Measurements from ENCODE around the gene PTPRR.

PTPRR gene

DNA sequence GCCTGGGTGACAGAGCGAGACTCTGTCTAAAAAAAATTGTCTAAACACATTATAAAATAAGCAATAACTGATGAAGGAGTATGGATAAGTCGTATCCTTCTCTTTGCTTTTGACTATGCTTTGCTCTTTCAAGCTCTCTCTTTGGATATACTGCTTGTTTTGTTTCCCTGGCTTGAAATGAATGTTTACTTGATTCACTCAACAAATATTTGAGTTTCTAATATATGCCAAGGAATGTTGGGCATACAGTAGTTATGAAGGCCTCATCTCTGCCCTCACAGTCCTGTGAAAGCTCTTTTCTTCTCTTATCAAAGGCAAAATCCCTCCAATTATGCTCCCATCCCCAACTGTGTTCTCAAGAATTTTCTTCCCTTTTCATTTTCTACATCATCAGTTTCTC is 123.5 kb downstream of the PTPRR start:
- Mint-ChIP-seq H3K27me3 (no peaks in the 10 kb centered on the region), H3K4me3 (no peak overlapping the region), H3K9me3 (peaks cover 5% of the 10 kb centered on the region), H3K36me3 (ENCODE audit: insufficient read depth) (no peaks in the 10 kb centered on the region), H3K27ac (ENCODE audit: low read depth) (no peak overlapping the region), H3K4me1 (no peaks in the 10 kb centered on the region)
- ATAC-seq (replicated peaks; ENCODE audit: extremely low read depth, poor library complexity, severe bottlenecking) (no peak), DNase-seq (ENCODE audit: low spot score in 2 of 2) (no peak)

DNA sequence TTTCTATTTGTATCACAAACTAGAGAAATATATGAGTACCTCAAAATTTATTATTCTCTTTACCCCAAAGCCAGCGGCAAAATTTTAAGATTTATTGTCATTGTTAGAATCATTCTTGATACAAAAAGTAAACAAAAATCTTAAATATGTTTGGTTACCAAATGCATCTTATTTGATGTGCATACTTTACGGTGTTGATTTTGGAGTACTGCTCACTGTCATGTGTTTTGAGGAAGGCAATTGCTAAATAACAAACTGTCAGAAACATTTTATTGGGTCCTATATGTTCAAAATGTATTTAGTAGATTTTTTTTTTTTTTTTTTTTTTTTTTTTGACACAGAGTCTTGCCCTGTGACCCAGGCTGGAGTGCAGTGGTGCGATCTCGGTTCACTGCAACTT is 124.9 kb downstream of the PTPRR start:
- Mint-ChIP-seq H3K27ac (ENCODE audit: low read depth) (no peak overlapping the region), H3K36me3 (ENCODE audit: insufficient read depth) (no peaks in the 10 kb centered on the region)
- no peak for DNase-seq (ENCODE audit: low spot score in 2 of 2)

DNA sequence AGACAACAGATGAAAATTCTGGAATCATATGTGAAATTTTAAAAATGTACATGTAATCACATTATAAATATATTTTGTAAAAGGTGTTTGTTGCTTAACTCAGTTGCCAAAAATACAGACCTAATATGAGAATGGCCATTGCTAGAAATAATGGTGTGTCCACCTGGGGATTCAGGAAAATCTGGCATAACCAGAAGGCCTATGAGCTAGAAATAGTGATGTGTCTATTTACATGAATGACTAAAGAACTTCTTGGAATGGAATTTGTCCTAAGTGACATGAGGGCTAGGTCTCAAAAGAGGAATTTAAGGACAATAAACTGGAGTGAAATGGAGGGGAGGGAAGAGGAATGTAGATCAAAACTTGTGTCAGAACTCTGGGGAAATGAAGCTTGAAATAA is 126.4 kb downstream of the PTPRR start:
- no peak overlapping the region for H3K27ac Mint-ChIP-seq (ENCODE audit: low read depth)

More for the DNA sequence above, 124.9 kb downstream of the PTPRR start:
- H3K4me3 Mint-ChIP-seq: no peak overlapping the region
- no peak for ATAC-seq (replicated peaks; ENCODE audit: extremely low read depth, poor library complexity, severe bottlenecking)
- H3K9me3 Mint-ChIP-seq: no peaks in the 10 kb centered on the region
- H3K4me1 Mint-ChIP-seq: no peaks in the 10 kb centered on the region
- H3K27me3 Mint-ChIP-seq: no peaks in the 10 kb centered on the region

DNA sequence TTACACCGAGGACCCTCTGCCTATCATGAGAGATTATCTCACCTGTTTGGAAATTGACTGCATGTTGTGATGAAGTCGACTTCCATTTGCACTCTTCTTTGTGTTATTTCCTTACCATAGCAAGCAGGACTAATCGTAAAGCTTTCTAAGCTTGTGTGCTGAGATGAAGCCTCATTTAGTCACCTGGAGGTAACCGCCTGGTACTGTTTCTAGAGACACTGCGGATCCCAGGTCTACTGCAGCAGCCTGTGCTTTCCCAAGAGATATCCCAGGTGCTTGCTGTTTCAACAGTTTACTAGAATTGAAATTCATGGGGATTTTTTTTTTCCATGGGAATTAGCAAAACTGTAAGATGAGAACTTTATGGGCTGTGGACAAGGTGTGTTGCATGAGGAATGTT is 131.8 kb downstream of the PTPRR start:
- Mint-ChIP-seq H3K4me3 (no peak overlapping the region), H3K36me3 (ENCODE audit: insufficient read depth) (no peaks in the 10 kb centered on the region)

More for the DNA sequence above, 126.4 kb downstream of the PTPRR start:
- no peaks in the 10 kb centered on the region for H3K27me3 Mint-ChIP-seq
- no peak overlapping the region for H3K4me3 Mint-ChIP-seq
- DNase-seq (ENCODE audit: low spot score in 2 of 2) (no peak), ATAC-seq (replicated peaks; ENCODE audit: extremely low read depth, poor library complexity, severe bottlenecking) (no peak)
- H3K36me3 Mint-ChIP-seq (ENCODE audit: insufficient read depth): no peaks in the 10 kb centered on the region
- H3K4me1 Mint-ChIP-seq: no peaks in the 10 kb centered on the region
- H3K9me3 Mint-ChIP-seq: no peaks in the 10 kb centered on the region

DNA sequence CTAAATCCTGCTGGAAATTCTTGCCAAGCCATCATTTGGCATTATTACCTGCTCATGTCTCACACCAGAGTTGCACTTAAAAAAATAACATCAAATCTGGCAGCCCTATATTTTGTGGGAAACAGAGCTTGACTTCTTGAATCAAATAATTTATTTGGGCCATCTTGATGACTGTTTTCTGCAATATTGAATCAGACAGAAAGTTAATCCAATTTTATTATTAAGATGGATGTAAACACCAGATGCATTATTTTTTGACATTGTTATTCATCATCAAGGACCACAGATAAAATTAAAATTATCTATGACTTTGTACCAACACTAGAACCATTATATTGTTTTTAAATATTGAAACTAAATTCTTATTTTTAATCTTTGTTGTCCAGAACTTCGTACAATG is 132.9 kb downstream of the PTPRR start:
- H3K4me1 Mint-ChIP-seq: no peaks in the 10 kb centered on the region
- H3K27ac Mint-ChIP-seq (ENCODE audit: low read depth): no peak overlapping the region
- no peak overlapping the region for H3K4me3 Mint-ChIP-seq
- no peaks in the 10 kb centered on the region for H3K36me3 Mint-ChIP-seq (ENCODE audit: insufficient read depth)
- DNase-seq (ENCODE audit: low spot score in 2 of 2) (no peak), ATAC-seq (replicated peaks; ENCODE audit: extremely low read depth, poor library complexity, severe bottlenecking) (no peak)
- no peaks in the 10 kb centered on the region for H3K27me3 Mint-ChIP-seq
- H3K9me3 Mint-ChIP-seq: no peaks in the 10 kb centered on the region

More for the DNA sequence above, 131.8 kb downstream of the PTPRR start:
- no peaks in the 10 kb centered on the region for H3K4me1 Mint-ChIP-seq
- no peaks in the 10 kb centered on the region for H3K27me3 Mint-ChIP-seq
- H3K27ac Mint-ChIP-seq (ENCODE audit: low read depth): no peak overlapping the region
- ATAC-seq (replicated peaks; ENCODE audit: extremely low read depth, poor library complexity, severe bottlenecking) (no peak), DNase-seq (ENCODE audit: low spot score in 2 of 2) (no peak)
- H3K9me3 Mint-ChIP-seq: no peaks in the 10 kb centered on the region

DNA sequence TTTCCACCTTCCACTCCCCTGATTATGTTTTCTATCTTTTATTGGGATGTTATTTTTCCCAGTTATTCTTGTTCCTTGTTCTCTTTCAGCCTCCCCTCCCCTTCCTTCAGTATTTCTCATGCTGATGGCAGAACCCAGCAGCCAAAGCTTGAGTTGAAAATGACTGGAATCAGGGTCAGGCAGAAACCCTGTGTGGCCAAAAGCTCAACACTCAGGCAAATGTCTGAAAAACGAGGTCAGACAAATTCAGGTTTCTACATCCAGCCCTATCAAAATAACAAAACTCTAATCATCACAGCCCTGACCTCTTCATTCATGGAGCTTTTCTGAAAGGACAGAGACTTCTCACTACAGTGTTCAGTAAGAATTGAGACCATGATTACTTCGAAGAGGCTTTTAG is 134.6 kb downstream of the PTPRR start:
- H3K27me3 Mint-ChIP-seq: no peaks in the 10 kb centered on the region
- H3K4me3 Mint-ChIP-seq: no peak overlapping the region
- DNase-seq (ENCODE audit: low spot score in 2 of 2): no peak
- no peak overlapping the region for H3K27ac Mint-ChIP-seq (ENCODE audit: low read depth)
- no peaks in the 10 kb centered on the region for H3K36me3 Mint-ChIP-seq (ENCODE audit: insufficient read depth)
- ATAC-seq (replicated peaks; ENCODE audit: extremely low read depth, poor library complexity, severe bottlenecking): no peak
- H3K9me3 Mint-ChIP-seq: peaks cover 5% of the 10 kb centered on the region
- no peaks in the 10 kb centered on the region for H3K4me1 Mint-ChIP-seq

DNA sequence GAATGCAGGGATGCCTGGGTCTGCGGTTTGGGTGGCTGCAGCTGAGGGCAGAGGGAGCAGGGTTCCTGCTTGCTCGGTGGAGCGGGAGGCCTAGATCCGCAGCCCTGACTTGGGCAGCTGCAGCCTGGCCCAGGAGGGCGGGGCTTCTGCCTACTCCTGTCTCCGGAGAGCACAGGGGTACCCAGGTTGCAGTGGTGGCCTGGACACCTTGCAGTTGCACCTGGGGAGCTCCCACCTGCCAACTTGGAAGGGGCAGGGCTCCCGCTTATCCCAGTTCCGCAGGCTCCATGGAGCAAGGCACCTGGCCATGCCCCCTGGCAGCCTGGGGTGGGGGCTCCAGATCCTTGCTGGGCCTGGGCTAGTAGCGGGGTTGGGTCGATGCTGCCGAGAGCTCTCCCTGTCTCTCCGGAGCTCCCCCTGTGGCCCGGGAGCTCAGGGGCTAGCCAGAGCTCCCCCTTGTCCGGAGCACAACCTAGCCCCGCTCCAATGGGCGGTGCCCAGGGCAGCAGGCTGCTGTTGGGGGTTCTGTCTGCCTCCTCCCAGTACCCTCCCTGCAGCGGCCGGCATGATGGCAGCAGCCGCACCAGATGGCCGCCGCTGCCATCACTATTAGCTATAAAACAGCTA is 136.4 kb downstream of the PTPRR start:
- Mint-ChIP-seq H3K4me1 (no peaks in the 10 kb centered on the region), H3K27me3 (no peaks in the 10 kb centered on the region), H3K36me3 (ENCODE audit: insufficient read depth) (no peaks in the 10 kb centered on the region), H3K9me3 (peaks cover 5% of the 10 kb centered on the region), H3K4me3 (no peak overlapping the region), H3K27ac (ENCODE audit: low read depth) (no peak overlapping the region)
- DNase-seq (ENCODE audit: low spot score in 2 of 2) (no peak), ATAC-seq (replicated peaks; ENCODE audit: extremely low read depth, poor library complexity, severe bottlenecking) (no peak)

DNA sequence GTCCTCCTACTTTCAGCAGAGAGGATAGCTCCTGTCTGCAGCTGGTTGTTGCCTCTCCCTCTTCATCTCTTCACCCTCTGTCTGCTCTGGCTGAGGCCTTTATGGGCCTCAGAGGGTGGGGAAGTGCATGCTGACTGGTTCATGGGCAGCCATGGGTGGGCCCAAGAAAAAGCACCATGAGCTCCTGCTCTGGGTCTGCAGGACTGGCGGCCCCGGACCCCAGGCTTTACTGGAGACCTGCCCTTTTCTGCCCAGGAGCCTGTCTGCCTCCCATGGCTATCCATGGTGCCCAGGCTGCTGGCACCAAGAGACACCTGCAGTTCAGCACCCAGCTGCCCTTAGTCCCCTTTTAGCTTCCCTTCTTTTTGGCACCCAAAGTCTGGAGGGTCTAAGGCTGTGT is 137.1 kb downstream of the PTPRR start:
- H3K36me3 Mint-ChIP-seq (ENCODE audit: insufficient read depth): no peaks in the 10 kb centered on the region
- H3K4me3 Mint-ChIP-seq: no peak overlapping the region
- no peak for DNase-seq (ENCODE audit: low spot score in 2 of 2)
- no peaks in the 10 kb centered on the region for H3K4me1 Mint-ChIP-seq
- ATAC-seq (replicated peaks; ENCODE audit: extremely low read depth, poor library complexity, severe bottlenecking): no peak
- H3K9me3 Mint-ChIP-seq: peaks cover 5% of the 10 kb centered on the region
- H3K27ac Mint-ChIP-seq (ENCODE audit: low read depth): no peak overlapping the region
- H3K27me3 Mint-ChIP-seq: no peaks in the 10 kb centered on the region

DNA sequence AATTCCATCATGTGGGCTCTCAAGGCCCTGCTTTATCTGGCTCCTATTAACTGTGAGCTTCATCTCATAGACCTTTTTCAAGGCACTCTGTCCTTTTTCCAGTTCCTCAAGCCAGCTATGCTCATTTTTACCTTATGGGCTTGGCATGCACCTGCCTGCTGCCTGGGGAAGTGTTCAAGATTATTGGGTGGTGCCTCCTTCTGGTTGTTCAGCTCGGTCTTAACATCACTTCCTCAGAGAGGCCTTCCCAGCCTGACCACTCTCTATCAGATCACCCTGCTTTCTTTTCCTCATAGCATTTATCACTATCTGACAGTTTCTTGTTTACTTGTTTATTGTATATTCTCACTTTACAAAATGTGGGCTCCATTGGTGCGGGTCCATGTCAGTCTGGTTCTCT is 141.3 kb downstream of the PTPRR start:
- H3K4me3 Mint-ChIP-seq: no peak overlapping the region
- peaks cover 5% of the 10 kb centered on the region for H3K9me3 Mint-ChIP-seq
- DNase-seq (ENCODE audit: low spot score in 2 of 2): no peak
- no peak overlapping the region for H3K27ac Mint-ChIP-seq (ENCODE audit: low read depth)
- no peaks in the 10 kb centered on the region for H3K27me3 Mint-ChIP-seq
- no peak for ATAC-seq (replicated peaks; ENCODE audit: extremely low read depth, poor library complexity, severe bottlenecking)
- no peaks in the 10 kb centered on the region for H3K36me3 Mint-ChIP-seq (ENCODE audit: insufficient read depth)
- H3K4me1 Mint-ChIP-seq: no peaks in the 10 kb centered on the region

DNA sequence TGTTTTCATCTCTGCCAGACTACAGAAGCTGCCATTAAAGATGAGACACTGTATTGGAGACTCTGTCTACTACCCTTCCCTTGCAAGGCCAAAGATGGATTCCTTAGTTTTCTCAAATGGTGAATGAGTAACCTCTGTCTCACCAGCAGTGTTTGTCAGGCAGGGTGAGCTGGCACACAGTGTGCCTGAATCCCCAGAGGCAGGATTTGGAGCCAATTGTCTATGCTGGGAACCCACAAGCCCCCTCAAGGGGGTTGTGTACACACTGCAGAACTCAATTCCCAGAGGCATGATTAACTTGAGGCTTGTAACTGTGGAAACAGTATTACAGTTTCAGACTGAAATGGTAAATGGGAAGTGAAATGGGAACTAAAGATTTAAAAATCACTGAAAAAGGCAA is 146.5 kb downstream of the PTPRR start:
- H3K4me1 Mint-ChIP-seq: no peaks in the 10 kb centered on the region
- H3K27ac Mint-ChIP-seq (ENCODE audit: low read depth): no peak overlapping the region
- no peaks in the 10 kb centered on the region for H3K36me3 Mint-ChIP-seq (ENCODE audit: insufficient read depth)
- ATAC-seq (replicated peaks; ENCODE audit: extremely low read depth, poor library complexity, severe bottlenecking) (no peak), DNase-seq (ENCODE audit: low spot score in 2 of 2) (no peak)
- H3K9me3 Mint-ChIP-seq: no peaks in the 10 kb centered on the region
- H3K4me3 Mint-ChIP-seq: no peak overlapping the region
- H3K27me3 Mint-ChIP-seq: no peaks in the 10 kb centered on the region

DNA sequence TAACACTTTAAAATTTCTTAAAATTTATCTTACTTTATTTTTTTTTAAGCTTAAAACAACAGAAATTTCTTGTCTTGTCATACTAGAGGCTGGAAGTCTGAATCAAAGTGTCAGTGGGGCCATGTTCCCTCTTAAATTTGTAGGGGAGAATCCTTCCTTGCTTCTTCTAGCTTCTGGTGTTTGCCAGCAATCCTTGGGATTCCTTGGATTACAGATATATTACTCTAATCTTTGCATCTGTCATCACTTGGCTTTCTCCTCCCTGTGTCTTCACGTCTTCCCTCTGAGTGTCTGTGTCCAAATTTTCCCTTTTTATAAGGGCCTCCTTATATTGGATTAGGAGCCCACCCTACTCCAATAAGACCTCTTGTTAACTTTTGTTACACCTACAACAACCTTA is 147.7 kb downstream of the PTPRR start:
- Mint-ChIP-seq H3K4me1 (no peaks in the 10 kb centered on the region), H3K9me3 (no peaks in the 10 kb centered on the region), H3K27ac (ENCODE audit: low read depth) (no peak overlapping the region), H3K36me3 (ENCODE audit: insufficient read depth) (no peaks in the 10 kb centered on the region), H3K27me3 (no peaks in the 10 kb centered on the region), H3K4me3 (no peak overlapping the region)
- ATAC-seq (replicated peaks; ENCODE audit: extremely low read depth, poor library complexity, severe bottlenecking): no peak
- no peak for DNase-seq (ENCODE audit: low spot score in 2 of 2)

DNA sequence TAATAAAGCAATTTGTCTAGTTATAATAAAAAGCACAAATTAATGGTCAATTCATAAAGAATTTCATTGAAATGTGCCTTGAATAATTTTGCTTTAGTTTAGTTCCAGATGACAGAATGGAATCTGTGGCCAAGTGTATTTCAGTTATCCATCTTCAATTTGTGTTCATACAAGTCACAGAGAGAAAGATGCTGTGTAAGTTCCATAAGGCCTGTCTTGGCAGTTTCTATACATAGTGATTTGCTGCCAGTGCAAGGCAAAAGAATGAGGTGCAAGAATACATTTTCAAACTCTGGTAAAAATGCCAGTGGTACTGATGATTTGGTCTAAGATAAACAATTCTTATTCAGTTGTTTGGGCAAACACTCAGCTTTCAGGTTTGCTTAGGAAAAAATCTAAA is 149.0 kb downstream of the PTPRR start:
- H3K9me3 Mint-ChIP-seq: no peaks in the 10 kb centered on the region
- no peak overlapping the region for H3K27ac Mint-ChIP-seq (ENCODE audit: low read depth)
- no peak overlapping the region for H3K4me3 Mint-ChIP-seq
- no peaks in the 10 kb centered on the region for H3K4me1 Mint-ChIP-seq
- ATAC-seq (replicated peaks; ENCODE audit: extremely low read depth, poor library complexity, severe bottlenecking) (no peak), DNase-seq (ENCODE audit: low spot score in 2 of 2) (no peak)
- H3K27me3 Mint-ChIP-seq: no peaks in the 10 kb centered on the region
- H3K36me3 Mint-ChIP-seq (ENCODE audit: insufficient read depth): no peaks in the 10 kb centered on the region

DNA sequence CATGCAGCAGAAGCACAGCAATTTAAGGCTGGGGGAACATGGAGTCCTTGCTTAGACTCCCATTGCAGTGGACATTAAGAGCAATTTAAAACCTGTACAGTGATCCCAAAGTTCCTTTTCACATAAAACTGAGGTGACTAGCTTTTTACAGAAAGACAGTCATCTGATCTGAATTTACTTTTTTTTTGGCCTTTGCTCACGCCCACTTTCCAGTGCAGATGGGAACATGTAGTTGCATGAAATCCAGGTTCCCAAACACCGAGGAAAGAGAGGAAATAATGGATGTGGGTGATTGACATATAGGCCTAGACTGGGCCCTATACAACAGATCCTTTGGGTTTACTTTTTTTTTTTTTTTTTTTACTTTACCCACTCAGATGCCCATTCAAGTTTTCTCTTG is 156.9 kb downstream of the PTPRR start:
- Mint-ChIP-seq H3K4me3 (no peak overlapping the region), H3K36me3 (ENCODE audit: insufficient read depth) (no peaks in the 10 kb centered on the region), H3K27ac (ENCODE audit: low read depth) (no peak overlapping the region), H3K27me3 (peaks cover 14% of the 10 kb centered on the region), H3K9me3 (peaks cover 5% of the 10 kb centered on the region), H3K4me1 (no peaks in the 10 kb centered on the region)
- ATAC-seq (replicated peaks; ENCODE audit: extremely low read depth, poor library complexity, severe bottlenecking) (no peak), DNase-seq (ENCODE audit: low spot score in 2 of 2) (no peak)

DNA sequence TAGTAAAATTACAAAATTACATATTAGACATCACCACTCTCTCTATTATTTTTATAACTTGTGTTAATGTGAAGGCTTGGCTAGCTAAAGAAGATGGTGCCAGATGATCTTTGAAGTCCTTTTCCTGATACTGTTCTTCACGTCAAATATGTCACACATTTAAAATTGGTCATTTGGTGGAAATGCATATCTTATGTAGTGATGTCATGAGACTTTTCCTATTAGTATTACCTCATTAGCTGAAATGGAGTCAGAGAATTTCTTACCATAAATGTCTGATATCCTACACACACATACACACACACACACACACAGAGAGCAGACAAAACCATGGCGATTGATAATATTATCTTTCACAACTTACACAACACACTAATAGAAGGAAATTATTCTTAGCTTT is 158.5 kb downstream of the PTPRR start:
- H3K9me3 Mint-ChIP-seq: peaks cover 5% of the 10 kb centered on the region
- no peaks in the 10 kb centered on the region for H3K36me3 Mint-ChIP-seq (ENCODE audit: insufficient read depth)
- no peak for ATAC-seq (replicated peaks; ENCODE audit: extremely low read depth, poor library complexity, severe bottlenecking)
- no peak for DNase-seq (ENCODE audit: low spot score in 2 of 2)
- H3K4me3 Mint-ChIP-seq: no peak overlapping the region
- no peaks in the 10 kb centered on the region for H3K4me1 Mint-ChIP-seq
- H3K27ac Mint-ChIP-seq (ENCODE audit: low read depth): no peak overlapping the region
- H3K27me3 Mint-ChIP-seq: peaks cover 14% of the 10 kb centered on the region

Data from central memory CD8-positive, alpha-beta T cell (primary cell).